GM10266 (cell line): ENCODE results near the gene CEP85L.
A peak's percentile ranks its signal among the peaks of the same experiment; 100 is the strongest.

Experiments
- DNase-seq: peaks from one replicate; pipeline ENCODE4 v3.0.0; 2012; ENCODE audit errors: extremely low spot score
- TF ChIP-seq, protein P1 (sequence below): IDR thresholded peaks from 2 replicates; pipeline ENCODE4 v1.5.1; 2012; ENCODE audit warnings: mild to moderate bottlenecking, low read depth; ENCODE audit not compliant: control insufficient read depth, insufficient read depth; ENCODE audit errors: missing control alignments

The CEP85L gene

DNA sequence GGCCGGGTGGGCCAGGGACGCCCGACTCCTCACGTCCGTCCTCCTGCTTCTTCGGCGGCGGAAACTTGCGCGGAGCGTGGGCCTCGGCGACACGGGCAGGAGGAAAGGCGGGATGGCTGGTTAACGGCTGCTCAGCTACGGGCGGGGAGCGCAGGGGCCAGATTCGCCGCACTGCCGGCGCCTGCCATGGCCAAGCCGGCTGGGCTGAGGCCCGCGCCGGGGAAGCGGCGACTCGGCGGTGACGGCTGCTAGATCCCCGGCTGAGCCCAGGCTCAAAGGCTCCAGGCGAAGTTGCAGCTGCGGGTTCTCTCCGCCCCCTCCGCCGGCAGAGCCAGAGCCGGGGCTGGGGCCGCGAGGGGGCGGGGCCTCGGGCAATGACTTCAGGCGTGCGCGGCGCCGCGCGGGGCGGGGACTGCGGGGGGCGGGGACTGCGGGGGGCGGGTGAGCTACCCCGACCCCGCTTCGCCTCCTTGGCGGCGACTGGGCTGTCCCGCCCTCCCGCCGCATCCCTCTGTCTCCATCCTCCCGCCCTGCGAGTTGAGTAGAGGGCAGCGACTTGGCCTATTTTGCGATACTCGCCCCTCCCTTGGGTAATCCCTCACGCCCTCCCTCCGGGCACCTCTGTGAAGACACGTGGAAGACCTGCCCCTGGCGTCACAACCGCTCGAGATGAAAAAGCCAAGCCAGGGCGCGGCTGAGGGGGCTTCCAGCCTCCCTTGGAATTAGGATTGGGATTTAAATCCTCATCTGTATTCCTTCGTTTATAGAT lies at the start of gene CEP85L:
Gene CEP85L, minus strand, starts transcription at position 310 of the 769 bp plus-strand sequence. CDS start 322 bp downstream, outside the sequence.
- DNase-seq, result peak; percentile 94

DNA sequence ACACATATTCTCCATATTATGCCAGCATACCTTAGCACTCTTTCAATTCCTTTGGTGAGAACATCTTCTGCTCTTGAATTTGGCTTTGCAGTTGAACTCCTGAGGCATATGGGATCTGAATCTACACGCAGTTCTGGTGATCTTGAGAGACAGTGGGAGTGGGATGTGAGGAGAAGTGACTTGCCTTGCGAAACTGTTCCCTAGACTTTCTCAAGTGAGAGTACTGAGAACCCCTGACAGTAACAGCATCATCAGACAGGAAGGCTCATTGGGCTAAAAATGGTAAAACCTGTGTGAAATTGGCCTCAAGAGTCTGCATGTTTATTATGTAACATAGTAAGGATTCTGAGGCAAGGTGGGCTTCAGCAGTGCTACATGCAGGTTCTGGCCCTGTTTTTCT lies 49.1 kb upstream of the CEP85L start:
- no peak for DNase-seq
- TF ChIP-seq, protein P1, sequence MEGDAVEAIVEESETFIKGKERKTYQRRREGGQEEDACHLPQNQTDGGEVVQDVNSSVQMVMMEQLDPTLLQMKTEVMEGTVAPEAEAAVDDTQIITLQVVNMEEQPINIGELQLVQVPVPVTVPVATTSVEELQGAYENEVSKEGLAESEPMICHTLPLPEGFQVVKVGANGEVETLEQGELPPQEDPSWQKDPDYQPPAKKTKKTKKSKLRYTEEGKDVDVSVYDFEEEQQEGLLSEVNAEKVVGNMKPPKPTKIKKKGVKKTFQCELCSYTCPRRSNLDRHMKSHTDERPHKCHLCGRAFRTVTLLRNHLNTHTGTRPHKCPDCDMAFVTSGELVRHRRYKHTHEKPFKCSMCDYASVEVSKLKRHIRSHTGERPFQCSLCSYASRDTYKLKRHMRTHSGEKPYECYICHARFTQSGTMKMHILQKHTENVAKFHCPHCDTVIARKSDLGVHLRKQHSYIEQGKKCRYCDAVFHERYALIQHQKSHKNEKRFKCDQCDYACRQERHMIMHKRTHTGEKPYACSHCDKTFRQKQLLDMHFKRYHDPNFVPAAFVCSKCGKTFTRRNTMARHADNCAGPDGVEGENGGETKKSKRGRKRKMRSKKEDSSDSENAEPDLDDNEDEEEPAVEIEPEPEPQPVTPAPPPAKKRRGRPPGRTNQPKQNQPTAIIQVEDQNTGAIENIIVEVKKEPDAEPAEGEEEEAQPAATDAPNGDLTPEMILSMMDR, result no peak

More for the DNA sequence above, at the start of gene CEP85L:
- TF ChIP-seq, protein P1, result no peak

DNA sequence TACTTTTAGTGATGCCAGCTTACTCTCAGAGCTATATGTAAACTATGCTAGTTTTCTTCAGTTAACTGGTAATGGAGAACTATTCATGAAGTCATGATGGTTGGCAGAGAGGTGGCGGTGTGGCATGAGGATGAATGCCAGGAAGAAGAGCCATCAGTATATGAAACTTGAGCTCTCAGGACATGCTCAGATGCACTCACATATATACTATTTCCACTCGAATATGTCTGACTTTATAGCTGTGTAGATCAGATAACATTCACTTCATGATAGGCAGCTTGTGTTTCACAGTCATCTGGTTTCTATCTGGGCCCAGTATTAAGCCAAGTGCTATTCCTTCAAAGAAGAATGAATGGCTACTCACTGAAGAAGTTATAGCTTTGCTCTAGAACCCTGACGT lies 46.2 kb upstream of the CEP85L start:
- TF ChIP-seq, protein P1, result no peak
- DNase-seq, result no peak

DNA sequence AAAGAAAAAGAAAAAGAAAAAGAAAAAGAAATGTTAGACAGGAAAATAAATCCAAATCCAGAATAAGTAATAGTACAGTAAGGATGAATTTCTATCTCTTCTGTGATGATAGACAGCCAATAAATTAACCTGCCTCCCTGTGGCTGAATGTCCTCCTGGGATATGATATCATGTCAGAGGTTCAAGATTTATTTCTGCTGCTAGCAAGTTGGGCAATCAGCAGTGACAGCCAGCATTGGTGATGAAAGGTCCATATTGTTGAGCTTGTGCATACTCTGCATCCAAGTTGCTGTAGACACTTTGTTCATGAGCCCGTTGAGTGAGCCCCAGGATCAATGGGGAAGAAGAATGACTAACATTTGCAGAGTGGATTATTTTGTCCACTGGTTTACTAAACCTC lies 44.9 kb upstream of the CEP85L start:
- no peak for DNase-seq
- TF ChIP-seq, protein P1, result no peak

DNA sequence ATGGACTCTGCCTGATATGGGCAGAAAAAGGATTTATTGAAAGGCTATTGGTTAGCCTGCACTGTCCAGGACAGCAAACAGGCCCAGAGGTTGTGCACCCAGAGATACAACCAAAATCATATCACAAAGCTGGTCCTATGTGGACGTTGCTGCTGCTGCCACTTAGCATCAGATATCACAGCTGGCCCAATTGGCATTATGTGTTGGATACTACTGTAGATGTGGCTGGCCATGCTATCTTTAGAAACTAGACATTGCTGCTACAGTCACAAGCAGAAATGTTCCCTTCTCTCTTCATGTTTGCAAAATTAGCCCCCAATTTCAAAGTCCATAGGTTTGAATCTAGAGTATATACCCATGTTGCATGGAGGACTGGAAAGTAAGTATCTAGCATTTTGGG lies 42.2 kb upstream of the CEP85L start:
- no peak for DNase-seq
- TF ChIP-seq, protein P1, result no peak

DNA sequence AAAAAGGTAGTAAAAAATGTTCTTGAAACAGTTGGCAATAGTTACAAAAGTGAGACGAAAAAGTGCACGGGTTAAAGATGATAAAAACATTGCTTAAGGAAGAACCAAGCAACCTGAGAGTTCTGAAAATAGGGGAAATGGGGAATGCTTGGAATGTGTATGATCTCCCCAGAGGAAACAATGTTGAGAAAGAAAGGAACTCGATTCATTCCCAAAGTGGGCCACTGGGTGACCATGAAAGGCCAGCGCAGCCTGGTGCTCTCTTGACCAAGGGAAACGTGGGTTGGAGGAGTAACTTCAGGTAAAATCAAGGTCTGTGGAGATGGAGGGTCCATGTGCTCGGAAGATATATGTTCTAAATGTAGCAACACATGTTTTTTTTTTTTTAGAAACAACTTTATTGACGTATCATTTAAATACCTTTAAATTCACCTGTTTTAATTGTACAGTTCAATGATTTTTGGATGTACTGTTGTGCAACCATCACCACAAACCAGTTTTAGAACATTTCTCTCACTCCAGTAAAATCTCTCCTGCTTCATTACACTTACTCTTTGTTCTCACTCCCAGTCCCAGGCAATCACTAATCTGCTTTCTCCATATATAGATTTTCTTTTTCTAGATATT lies 34.5 kb upstream of the CEP85L start:
- TF ChIP-seq, protein P1, result no peak
- no peak for DNase-seq
